Epidermal melanocyte (primary cell): ENCODE measurements around the gene CSNK1G2.

Experiments
- DNase-seq: peaks from one replicate; pipeline ENCODE4 v3.0.0; 2011; ENCODE audit warnings: low spot score; ENCODE audit not compliant: insufficient read length

CSNK1G2 gene

GRCh38 chr19:1918975-1919374 is 22.0 kb upstream of the CSNK1G2 start:
- no peak for DNase-seq

DNA sequence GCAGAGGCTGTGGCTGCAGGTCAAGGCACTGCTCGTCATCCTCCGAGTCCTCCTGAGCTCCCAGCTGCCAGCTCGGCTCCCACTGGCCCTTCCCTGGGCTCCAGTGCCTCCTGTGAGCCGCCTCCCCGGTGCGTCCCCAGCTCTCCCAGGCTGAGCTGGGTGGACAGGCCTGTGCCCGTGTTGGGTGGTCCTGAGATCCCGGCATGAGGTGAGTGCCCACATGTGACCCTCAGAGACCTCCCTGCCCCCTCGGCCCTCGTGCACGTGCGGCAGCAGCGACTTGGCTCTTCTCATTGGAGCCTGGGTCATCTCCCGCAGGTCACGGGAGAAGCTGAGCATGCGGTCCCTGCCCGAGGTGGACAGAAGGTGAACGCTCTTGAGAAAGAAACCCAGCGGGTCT is 20.3 kb upstream of the CSNK1G2 start:
- DNase-seq, result no peak

GRCh38 chr19:1921326-1921725 is 19.6 kb upstream of the CSNK1G2 start:
- no peak for DNase-seq

GRCh38 chr19:1921825-1922224 is 19.1 kb upstream of the CSNK1G2 start:
- DNase-seq, result no peak

GRCh38 chr19:1922803-1923202 is 18.2 kb upstream of the CSNK1G2 start:
- no peak for DNase-seq

- DNase-seq, result no peak
Measured at GRCh38 chr19:1923319-1923718, 17.7 kb upstream of the CSNK1G2 start.

DNA sequence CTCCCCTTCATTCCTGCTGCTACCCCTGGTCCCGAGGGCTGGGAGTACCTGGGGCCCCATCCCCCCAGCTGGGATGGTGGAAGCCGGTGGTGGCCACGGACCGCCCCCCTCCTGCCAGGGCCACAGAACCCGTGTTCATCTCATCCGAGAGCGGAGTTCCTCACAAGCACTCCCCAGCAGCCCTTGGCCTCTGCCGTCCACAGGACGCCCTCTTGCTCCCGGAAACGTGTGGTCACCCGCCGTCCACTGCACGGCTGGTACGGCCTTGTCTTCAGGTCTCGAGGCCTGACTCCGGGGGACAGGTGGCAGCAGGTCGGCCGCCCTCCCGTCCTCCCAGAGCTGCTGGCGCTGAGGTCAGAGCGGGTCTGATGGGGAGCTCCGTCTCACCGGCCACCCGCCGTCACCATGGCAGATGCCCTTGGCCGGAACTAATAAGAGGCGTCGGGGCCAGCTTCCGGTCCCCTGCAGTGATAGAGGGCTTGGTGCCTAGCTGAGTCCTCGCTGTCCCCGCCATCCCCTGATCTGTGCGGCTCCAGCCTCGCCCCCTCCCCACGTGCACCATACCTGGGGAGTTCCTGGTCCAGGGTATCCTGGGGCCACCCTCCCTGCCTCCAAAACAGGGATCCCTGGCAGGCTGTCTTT is 16.5 kb upstream of the CSNK1G2 start:
- no peak for DNase-seq

GRCh38 chr19:1925544-1925943 is 15.4 kb upstream of the CSNK1G2 start:
- no peak for DNase-seq

GRCh38 chr19:1929021-1929742 is 11.8 kb upstream of the CSNK1G2 start:
- peak; percentile 87 for DNase-seq

- DNase-seq, result no peak
Measured at GRCh38 chr19:1931445-1931844, 9.5 kb upstream of the CSNK1G2 start.

DNA sequence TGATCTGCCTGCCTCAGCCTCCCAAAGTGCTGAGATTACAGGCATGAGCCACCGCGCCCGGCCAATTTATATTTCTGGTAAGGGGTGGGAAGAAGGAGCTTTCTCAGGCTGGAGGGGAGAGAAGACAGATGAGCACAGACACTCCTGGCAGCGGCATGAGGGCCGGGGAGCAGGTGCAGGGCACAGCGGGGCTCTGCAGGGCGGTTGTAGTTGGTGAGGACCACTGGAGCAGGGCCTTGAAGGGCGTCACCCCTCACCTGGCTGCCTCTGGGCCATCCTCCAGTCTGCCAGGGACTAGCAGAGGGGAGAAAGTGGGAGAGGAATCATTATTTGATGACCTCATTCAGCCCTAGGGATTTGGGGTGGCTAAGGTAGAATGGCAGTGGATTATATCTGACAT is 8.6 kb upstream of the CSNK1G2 start:
- no peak for DNase-seq

DNA sequence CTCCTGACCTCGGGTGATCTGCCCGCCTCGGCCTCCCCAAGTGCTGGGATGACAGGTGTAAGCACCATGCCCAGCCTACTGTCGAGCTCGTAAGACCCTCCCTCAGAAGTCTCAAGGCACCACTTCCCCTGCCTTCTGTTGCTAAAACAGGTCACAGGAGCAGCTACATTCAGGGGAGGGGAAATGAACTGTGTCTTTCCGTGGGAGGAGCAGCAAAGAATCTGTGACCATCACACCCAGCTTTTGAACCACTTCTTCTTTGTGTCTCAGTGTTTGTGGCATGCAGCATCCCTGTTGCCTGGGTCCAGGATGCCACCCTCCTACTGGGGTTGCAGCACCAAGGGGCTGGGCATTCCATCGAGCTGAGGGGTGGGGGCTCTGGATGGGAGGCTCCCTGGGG is 7.7 kb upstream of the CSNK1G2 start:
- no peak for DNase-seq

DNA sequence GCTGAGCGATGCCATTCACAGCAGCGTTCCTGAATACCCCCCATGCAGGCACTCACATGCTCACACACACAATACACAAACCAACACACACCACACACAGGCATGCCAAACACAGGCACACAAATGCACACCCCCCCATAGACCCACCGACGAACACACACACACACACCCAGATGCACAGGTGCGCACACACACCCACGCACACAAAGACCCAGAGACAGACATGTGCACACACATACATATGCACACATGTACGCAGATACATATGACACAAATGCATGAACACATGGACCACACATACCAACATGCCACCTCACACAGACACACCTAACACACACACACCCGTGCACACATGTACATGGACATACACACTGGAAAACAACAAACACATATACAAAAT is 7.0 kb upstream of the CSNK1G2 start:
- no peak for DNase-seq

DNA sequence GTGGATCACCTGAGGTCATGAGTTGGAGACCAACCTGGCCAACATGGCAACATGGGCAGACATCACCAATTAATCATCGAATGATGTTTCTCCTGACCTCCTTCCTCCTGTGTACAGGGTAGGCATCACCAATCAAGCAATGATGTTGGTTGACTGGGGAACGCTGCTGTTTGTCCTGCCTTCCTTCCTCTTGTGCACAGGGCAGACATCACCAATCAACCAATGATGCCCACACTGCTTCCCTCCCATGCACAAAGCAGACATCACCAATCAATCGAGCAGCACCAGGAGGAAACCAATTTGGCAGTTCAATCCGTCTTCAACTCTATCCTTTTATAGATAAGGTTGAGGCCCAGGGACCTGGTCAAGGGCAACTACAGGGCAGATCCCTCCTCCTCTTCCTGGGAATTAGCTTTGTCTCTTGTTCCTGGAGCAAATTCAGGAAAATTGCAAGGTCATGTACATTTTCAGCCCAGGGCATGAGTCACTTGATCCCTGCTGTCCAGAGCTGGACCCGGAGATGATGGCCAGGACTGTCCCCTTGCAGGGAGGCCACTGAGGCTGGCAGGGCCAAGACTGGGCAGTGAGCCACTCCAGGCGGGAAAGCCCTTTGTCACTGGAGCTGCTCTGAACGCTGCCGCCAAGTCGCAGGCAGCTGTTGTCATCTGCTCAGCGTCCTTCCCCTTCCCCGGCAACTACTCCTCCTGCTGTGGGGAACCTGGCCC is 5.3 kb upstream of the CSNK1G2 start:
- no peak for DNase-seq

DNA sequence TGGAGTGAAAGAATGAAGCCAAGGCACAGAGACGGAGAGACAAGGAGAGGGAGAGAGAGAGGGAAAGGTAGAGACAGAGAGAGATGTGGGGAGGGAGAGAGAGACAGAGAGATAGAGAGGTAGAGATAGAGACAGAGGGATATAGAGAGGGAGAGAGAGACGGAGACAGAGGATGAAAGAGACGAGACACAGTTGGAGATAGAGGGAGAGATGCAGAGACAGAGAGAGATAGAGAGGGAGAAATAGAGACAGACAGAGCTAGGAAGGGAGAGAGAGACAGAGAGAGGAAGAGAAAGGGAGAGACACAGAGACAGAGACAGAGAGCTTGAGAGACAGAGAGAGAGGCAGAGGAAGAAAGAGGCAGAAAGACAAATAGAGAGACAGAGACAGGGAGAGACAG is 4.5 kb upstream of the CSNK1G2 start:
- DNase-seq, result no peak

- DNase-seq, result no peak
Measured at GRCh38 chr19:1936916-1937610, 3.9 kb upstream of the CSNK1G2 start.

DNA sequence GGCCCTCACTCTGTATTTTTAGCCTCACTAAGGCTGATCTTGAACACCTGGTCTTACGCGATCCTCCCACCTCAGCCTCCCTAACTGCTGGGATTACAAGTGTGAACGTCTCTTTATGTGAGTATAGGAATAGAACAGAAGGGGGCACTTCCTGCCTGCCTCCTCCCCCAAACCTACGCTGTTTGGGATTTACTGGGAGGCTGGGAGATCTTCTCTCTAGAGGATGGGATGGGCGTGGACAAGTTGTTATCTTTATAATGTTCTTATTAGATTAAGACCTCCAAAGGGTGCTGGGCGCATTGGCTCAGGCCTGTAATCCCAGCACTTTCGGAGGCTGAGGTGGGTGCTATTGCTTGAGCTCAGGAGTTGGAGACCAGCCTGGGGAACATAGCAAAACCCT is 2.9 kb upstream of the CSNK1G2 start:
- DNase-seq, result no peak

DNA sequence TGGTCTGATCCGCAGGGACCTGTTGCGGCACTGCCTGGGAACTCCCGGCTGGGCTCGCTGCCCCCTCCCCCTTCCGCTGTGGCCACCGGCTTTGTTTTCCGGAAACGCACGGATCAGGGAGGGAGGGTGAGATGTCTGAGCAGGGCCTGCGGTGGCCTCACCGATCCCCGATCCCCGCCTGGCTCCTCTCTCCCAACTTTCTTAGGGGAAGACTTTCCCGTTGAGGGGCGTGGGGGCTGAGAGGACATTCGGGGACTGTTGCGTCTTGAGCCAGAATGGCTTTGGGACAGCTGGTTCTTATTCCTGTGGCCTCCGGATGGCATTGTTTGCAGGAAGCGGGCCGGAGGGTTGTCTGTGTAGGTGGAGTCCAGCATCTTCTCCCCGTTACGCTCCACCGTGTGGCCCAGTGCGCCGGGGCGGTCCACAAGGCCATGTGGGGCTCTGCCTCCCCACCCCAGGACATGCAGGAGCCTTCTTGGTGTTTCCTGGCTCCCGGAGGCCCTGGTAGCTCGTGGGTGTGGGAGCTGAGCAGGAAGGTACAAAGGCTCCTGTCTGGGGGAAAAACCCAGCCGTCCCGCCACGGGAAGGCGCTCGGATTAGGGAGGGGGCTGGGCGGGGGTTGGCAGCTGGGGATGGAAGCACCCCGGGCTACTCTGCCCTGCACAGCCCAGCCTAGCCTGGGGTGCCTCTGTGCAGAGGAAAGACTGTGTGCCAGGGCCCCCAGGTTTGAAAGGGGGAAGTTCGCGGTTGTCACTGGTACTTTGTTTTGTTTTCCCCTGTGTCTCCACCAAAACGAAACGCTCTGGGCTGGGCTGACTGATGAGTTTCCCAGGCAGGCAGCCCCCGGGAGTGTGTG is 1.3 kb downstream of the CSNK1G2 start:
- peak; percentile 74 for DNase-seq

DNA sequence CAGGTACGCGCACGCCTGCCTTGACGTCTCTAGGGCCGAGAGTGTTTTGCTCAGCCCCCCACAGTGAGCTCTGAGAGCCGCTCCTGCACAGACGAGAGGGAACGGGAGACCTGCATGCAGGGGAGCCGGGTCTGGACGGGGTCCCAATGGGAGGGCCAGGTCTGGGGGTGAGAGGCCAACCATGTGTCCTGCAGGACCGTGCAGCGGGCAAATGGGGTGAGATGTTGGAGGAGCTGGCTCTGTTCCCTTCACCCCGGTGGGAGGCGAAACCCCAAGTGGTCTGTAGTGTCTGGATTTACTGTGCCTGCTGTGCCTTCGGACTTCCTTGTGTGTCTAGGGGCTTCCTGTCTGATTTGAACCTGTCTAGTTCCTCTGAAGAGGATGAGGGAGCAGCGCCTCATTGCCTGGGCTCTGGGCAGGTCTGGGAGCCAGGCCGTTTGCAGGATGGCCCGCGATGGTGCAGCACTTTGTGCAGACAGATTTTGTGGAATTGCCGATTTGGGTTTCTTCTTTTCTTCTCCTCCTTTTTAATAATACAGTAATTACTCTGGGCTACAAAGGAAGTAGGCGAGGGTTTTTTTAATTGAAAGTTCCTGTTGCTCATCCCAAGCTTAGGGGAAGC is 2.1 kb downstream of the CSNK1G2 start:
- DNase-seq, result no peak

- no peak for DNase-seq
Measured at GRCh38 chr19:1943661-1944087, 2.7 kb downstream of the CSNK1G2 start.
